SK-N-SH treated with all-trans-retinoic acid at 6 μM for 48 hours (cell line): Measurements from ENCODE around the gene NUP98.

Source experiments
- CSDC2 ChIP-seq: fragments of 250-450 bp; sonication (Bioruptor Pico); IDR thresholded peaks from 2 replicates; pipeline ENCODE4 v1.5.0; 2020; ENCODE audit warnings: mild to moderate bottlenecking, moderate library complexity
- CSRNP3 ChIP-seq: fragments of 250-450 bp; sonication (Bioruptor Pico); IDR thresholded peaks from 2 replicates; pipeline ENCODE4 v1.5.1; 2021; ENCODE audit warnings: mild to moderate bottlenecking, moderate library complexity
- PATZ1 ChIP-seq: fragments of 250-450 bp; sonication (Bioruptor Pico); IDR thresholded peaks from 2 replicates; pipeline ENCODE4 v1.8.0; 2020; ENCODE audit warnings: mild to moderate bottlenecking, moderate library complexity, borderline replicate concordance
- TCF4 ChIP-seq: fragments of 250-450 bp; sonication (Bioruptor Pico); IDR thresholded peaks from 2 replicates; pipeline ENCODE4 v1.8.0; 2021; ENCODE audit warnings: mild to moderate bottlenecking, moderate library complexity, borderline replicate concordance
- TOX ChIP-seq: fragments of 250-450 bp; sonication (Bioruptor Pico); IDR thresholded peaks from 2 replicates; pipeline ENCODE4 v1.8.0; 2021; ENCODE audit warnings: mild to moderate bottlenecking, moderate library complexity, borderline replicate concordance
- ZFP3 ChIP-seq: fragments of 250-450 bp; sonication (Bioruptor Pico); IDR thresholded peaks from 2 replicates; pipeline ENCODE4 v1.5.0; 2020; ENCODE audit warnings: mild to moderate bottlenecking, moderate library complexity
- ZNF8 ChIP-seq: fragments of 450-650 bp; formaldehyde crosslinking; IDR thresholded peaks from 2 replicates; pipeline ENCODE4 v1.5.0; 2020; ENCODE audit warnings: mild to moderate bottlenecking, moderate library complexity

GRCh38 chr11:3840004-3840869 lies 42.9 kb upstream of the NUP98 start:
- TF ChIP-seq ZNF8 (no peak), TCF4 (no peak), TOX (CRISPR knock-in tag) (no peak), ZFP3 (no peak), CSRNP3 (CRISPR knock-in tag) (no peak), PATZ1 (CRISPR knock-in tag) (no peak), CSDC2 (no peak)
